H1 (cell line): ENCODE data around the gene SPPL2B. TPM values are rescaled to one million over a fixed set of nuclear protein-coding genes. Genes with fewer than 3 reads are reported as not detected.

ENCODE experiments used
- CTCF ChIA-PET: fragments of 300-600 bp; sonication (Branson Sonifier 250); formaldehyde crosslinking; loops from one replicate; lab custom pipeline; 2021; ENCODE audit not compliant: partially characterized antibody; lab: Charles Lee
- POLR2A ChIA-PET: fragments of 300-600 bp; sonication (Branson Sonifier 250); formaldehyde crosslinking; loops from one replicate; lab custom pipeline; 2021; ENCODE audit warnings: inconsistent platforms; ENCODE audit not compliant: partially characterized antibody; lab: Charles Lee
- DNase-seq, 2 experiments: peaks; one replicate each; pipeline versions ENCODE4 v3.0.0 to v3.0.0-alpha.2; 2010 to 2022; ENCODE audit warnings: low spot score in 2 of 2, low read depth in 1 of 2, mixed read lengths in 1 of 2
- FAIRE-seq: peaks from 2 replicates; lab custom pipeline; 2011; peaks lifted over from hg19 to GRCh38; lab: Jason Lieb, UNC
- H2AFZ ChIP-seq: 2 replicates; pipeline ENCODE4 v1.8.1; 2012; ENCODE audit warnings: low read length, inconsistent platforms
- H2AK5ac ChIP-seq: 2 replicates; pipeline ENCODE4 v1.6.1; 2013; ENCODE audit warnings: low read depth, low read length
- H2BK120ac ChIP-seq: replicated peaks from 2 replicates; pipeline ENCODE3; 2013; ENCODE audit warnings: low read depth, low read length, inconsistent platforms
- H2BK12ac ChIP-seq: 2 replicates; pipeline ENCODE4 v1.6.1; 2013; ENCODE audit warnings: low read depth, low read length
- H2BK15ac ChIP-seq: 2 replicates; pipeline ENCODE4 v1.6.1; 2013; ENCODE audit warnings: low read length
- H2BK20ac ChIP-seq: 2 replicates; pipeline ENCODE4 v1.6.1; 2013; ENCODE audit warnings: low read length
- H2BK5ac ChIP-seq: 2 replicates; pipeline ENCODE4 v1.6.1; 2013; ENCODE audit warnings: low read depth, low read length
- H3K14ac ChIP-seq: 2 replicates; pipeline ENCODE4 v1.6.1; 2013; ENCODE audit warnings: inconsistent platforms; ENCODE audit not compliant: insufficient read length
- H3K18ac ChIP-seq: 2 replicates; pipeline ENCODE4 v1.6.1; 2013; ENCODE audit warnings: low read length; ENCODE audit errors: extremely low read depth
- H3K23ac ChIP-seq: 2 replicates; pipeline ENCODE4 v1.6.1; 2013; ENCODE audit warnings: inconsistent platforms; ENCODE audit not compliant: insufficient read length
- H3K23me2 ChIP-seq: 2 replicates; pipeline ENCODE4 v1.6.1; 2013; ENCODE audit warnings: low read depth, low read length
- H3K27ac ChIP-seq: 2 replicates; pipeline ENCODE4 v1.6.1; 2011; ENCODE audit warnings: low read depth, low read length, inconsistent platforms
- H3K27me3 ChIP-seq, 4 experiments: replicated peaks in 1 of 4; 1 replicate in 1 of 4; 2 replicates in 3 of 4; pipeline versions ENCODE4 v1.6.1 to v1.8.1; 2011 to 2013; ENCODE audit warnings: low read length in 3 of 4, mild to moderate bottlenecking in 3 of 4, inconsistent platforms in 2 of 4, mixed read lengths in 2 of 4, moderate library complexity in 1 of 4; ENCODE audit not compliant: control insufficient read depth in 3 of 4, insufficient read depth in 3 of 4; ENCODE audit errors: extremely low read depth in 1 of 4
- H3K36me3 ChIP-seq, 4 experiments: 2 replicates each; pipeline versions ENCODE4 v1.6.1 to v1.8.1; 2011 to 2013; ENCODE audit warnings: mild to moderate bottlenecking in 4 of 4, low read length in 3 of 4, moderate library complexity in 2 of 4, control low read depth in 1 of 4, inconsistent platforms in 1 of 4; ENCODE audit not compliant: insufficient read depth in 4 of 4, control insufficient read depth in 2 of 4
- H3K4ac ChIP-seq: replicated peaks from 2 replicates; pipeline ENCODE3; 2013; ENCODE audit warnings: low read length, low read depth, mixed read lengths, inconsistent platforms; ENCODE audit not compliant: insufficient read length
- H3K4me1 ChIP-seq, 4 experiments: replicated peaks in 1 of 4; 1 replicate in 1 of 4; 2 replicates in 3 of 4; pipeline versions ENCODE4 v1.6.1 to v1.8.1; 2011 to 2013; ENCODE audit warnings: low read length in 3 of 4, inconsistent platforms in 2 of 4, mixed read lengths in 1 of 4; ENCODE audit not compliant: insufficient read depth in 4 of 4, control insufficient read depth in 3 of 4
- H3K4me2 ChIP-seq, 2 experiments: 2 replicates each; pipeline versions ENCODE4 v1.6.1 to v1.8.1; 2011 to 2013; ENCODE audit warnings: low read depth in 2 of 2, low read length in 2 of 2, control low read depth in 1 of 2, inconsistent platforms in 1 of 2, mild to moderate bottlenecking in 1 of 2; ENCODE audit not compliant: insufficient read depth in 1 of 2
- H3K4me3 ChIP-seq, 4 experiments: fragments of 200-600, 300-600 bp in 1 of 4; sonication (generic), shearing (Covaris generic), sonication (Bioruptor Twin) in 1 of 4; 2 replicates each; pipeline versions ENCODE4 v1.5.1 to v1.8.1; 2011 to 2016; ENCODE audit warnings: low read length in 4 of 4, low read depth in 3 of 4, control low read depth in 2 of 4, inconsistent platforms in 2 of 4, mild to moderate bottlenecking in 2 of 4, mixed read lengths in 1 of 4, moderate library complexity in 1 of 4; ENCODE audit not compliant: insufficient read depth in 2 of 4; ENCODE audit errors: extremely low read depth in 1 of 4
- H3K56ac ChIP-seq: replicated peaks from 2 replicates; pipeline ENCODE3; 2013; ENCODE audit warnings: low read depth, mild to moderate bottlenecking, mixed read lengths, low read length, inconsistent platforms; ENCODE audit not compliant: insufficient read length
- H3K79me1 ChIP-seq: 2 replicates; pipeline ENCODE4 v1.6.1; 2013; ENCODE audit warnings: low read depth, low read length, control low read depth
- H3K79me2 ChIP-seq, 2 experiments: 2 replicates each; pipeline versions ENCODE4 v1.6.1 to v1.8.1; 2012 to 2013; ENCODE audit warnings: low read length in 2 of 2, mild to moderate bottlenecking in 2 of 2, inconsistent platforms in 1 of 2; ENCODE audit not compliant: insufficient read depth in 2 of 2, control insufficient read depth in 1 of 2
- H3K9ac ChIP-seq, 4 experiments: replicated peaks in 1 of 4; 1 replicate in 1 of 4; 2 replicates in 3 of 4; pipeline versions ENCODE4 v1.6.1 to v1.8.1; 2011 to 2013; ENCODE audit warnings: low read depth in 3 of 4, low read length in 3 of 4, control low read depth in 2 of 4, mild to moderate bottlenecking in 2 of 4, moderate library complexity in 2 of 4, inconsistent platforms in 1 of 4; ENCODE audit errors: extremely low read depth in 1 of 4
- H3K9me3 ChIP-seq, 2 experiments: 2 replicates each; pipeline versions ENCODE4 v1.6.1 to v1.8.1; 2012 to 2013; ENCODE audit warnings: mild to moderate bottlenecking in 2 of 2, moderate library complexity in 2 of 2, control low read depth in 1 of 2, inconsistent platforms in 1 of 2, low read depth in 1 of 2, low read length in 1 of 2, mixed read lengths in 1 of 2; ENCODE audit not compliant: insufficient read depth in 2 of 2
- H4K20me1 ChIP-seq, 2 experiments: replicated peaks in 1 of 2; 2 replicates each; pipeline versions ENCODE3 to v1.8.1; 2011 to 2013; ENCODE audit warnings: inconsistent platforms in 2 of 2, low read length in 2 of 2, mild to moderate bottlenecking in 1 of 2; ENCODE audit not compliant: insufficient read depth in 2 of 2, control insufficient read depth in 1 of 2
- H4K5ac ChIP-seq: 2 replicates; pipeline ENCODE4 v1.6.1; 2013; ENCODE audit warnings: low read length, low read depth, mixed read lengths, inconsistent platforms; ENCODE audit not compliant: insufficient read length
- H4K8ac ChIP-seq: 2 replicates; pipeline ENCODE4 v1.8.0; 2013; ENCODE audit warnings: mild to moderate bottlenecking, moderate library complexity, low read length, inconsistent platforms; ENCODE audit not compliant: insufficient read depth; ENCODE audit errors: extremely low read depth
- H4K91ac ChIP-seq: replicated peaks from 2 replicates; pipeline ENCODE3; 2013; ENCODE audit warnings: low read length, mixed read lengths, inconsistent platforms; ENCODE audit not compliant: insufficient read length
- CBX5 ChIP-seq: fragments of 300-800, 300-1000 bp; sonication (generic); IDR thresholded peaks from 2 replicates; pipeline ENCODE4 v1.7.1; 2016; ENCODE audit warnings: antibody characterized with exemption, low read length, low read depth
- CREB1 ChIP-seq: IDR thresholded peaks from 2 replicates; pipeline ENCODE4 v1.6.1; 2012; ENCODE audit warnings: inconsistent platforms
- JUN ChIP-seq: IDR thresholded peaks from 2 replicates; pipeline ENCODE4 v1.6.1; 2011; ENCODE audit warnings: low read depth, mild to moderate bottlenecking, improper control_type of control experiment, low read length
- KDM1A ChIP-seq: fragments of 200-600, 300-600 bp; sonication (generic); IDR thresholded peaks from 2 replicates; pipeline ENCODE4 v1.7.1; 2016; ENCODE audit warnings: mild to moderate bottlenecking, low read length, borderline replicate concordance
- POLR2A ChIP-seq, 2 experiments: IDR thresholded peaks; 1 replicate in 1 of 2; 2 replicates in 1 of 2; pipeline ENCODE4 v1.6.1; 2011; ENCODE audit warnings: low read depth in 2 of 2, low read length in 2 of 2, mild to moderate bottlenecking in 2 of 2; ENCODE audit errors: control extremely low read depth in 1 of 2
- RXRA ChIP-seq: IDR thresholded peaks from 2 replicates; pipeline ENCODE4 v1.6.1; 2011; ENCODE audit warnings: low read depth, mild to moderate bottlenecking, low read length, moderate library complexity; ENCODE audit not compliant: insufficient read depth
- SP1 ChIP-seq: IDR thresholded peaks from 2 replicates; pipeline ENCODE4 v1.6.1; 2011; ENCODE audit warnings: low read depth, low read length
- SP4 ChIP-seq: IDR thresholded peaks from 2 replicates; pipeline ENCODE4 v1.6.1; 2012; ENCODE audit warnings: low read length, inconsistent platforms
- YY1 ChIP-seq: IDR thresholded peaks from 2 replicates; pipeline ENCODE4 v1.6.1; 2011; ENCODE audit warnings: low read depth, mild to moderate bottlenecking, low read length
- ZNF274 ChIP-seq: IDR thresholded peaks from 2 replicates; pipeline ENCODE4 v1.7.0; 2012; ENCODE audit warnings: low read length, borderline replicate concordance; ENCODE audit errors: extremely low read depth
- WGBS, 2 experiments: shearing (Covaris generic) in 1 of 2; methylation state at CpG; one replicate each; pipeline versions ENCODE4 v1.1.6 to v1.1.7; 2013 to 2015; ENCODE audit warnings: low lambda C conversion rate in 2 of 2, mixed read lengths in 2 of 2, inconsistent platforms in 1 of 2, low coverage in 1 of 2, missing lambda C conversion rate in 1 of 2; ENCODE audit not compliant: insufficient replicate concordance in 2 of 2, insufficient coverage in 1 of 2, insufficient read length in 1 of 2; ENCODE audit errors: extremely low coverage in 1 of 2, missing lambda C conversion rate in 1 of 2; 5-methylcytosine and 5-hydroxymethylcytosine counted together
- polyA plus RNA-seq, 7 experiments: library from polyadenylated mRNA; depleted of rRNA in 3 of 7; stranded (reverse) in 5 of 7; unstranded in 2 of 7; fragments of >200 nt in 5 of 7; fragments of 200-250 nt in 2 of 7; gene quantifications; 1 replicate in 5 of 7; 2 replicates in 1 of 7; 4 replicates in 1 of 7; pipeline versions ENCODE4 v1.2.1 to v1.2.3, GENCODE V29; 2011 to 2013; ENCODE audit warnings: missing spikeins in 2 of 7, mixed read lengths in 2 of 7
- total RNA-seq: library from RNA; stranded (reverse); fragmentation: NEBNext Ultra II Directional; extraction: Animal tissue kit (Norgen Biotek cat#: 25700); gene quantifications from 2 replicates; pipeline ENCODE4 v1.2.1, GENCODE V29; 2021
- TF ChIP-seq, protein P1 (sequence below), 3 experiments: IDR thresholded peaks; 1 replicate in 2 of 3; 2 replicates in 1 of 3; pipeline versions ENCODE4 v1.5.1 to v1.6.1; 2011; ENCODE audit warnings: low read length in 3 of 3, mild to moderate bottlenecking in 3 of 3, inconsistent platforms in 2 of 3, low read depth in 1 of 3, moderate library complexity in 1 of 3; ENCODE audit not compliant: insufficient read depth in 1 of 3; ENCODE audit errors: control extremely low read depth in 1 of 3

SPPL2B gene
- total and polyA plus RNA-seq, 2 of the 8 experiments (the other 6 are each of a cell fraction or from before 2014, with no cell fraction given) = 34.8 to 55.7 TPM

DNA sequence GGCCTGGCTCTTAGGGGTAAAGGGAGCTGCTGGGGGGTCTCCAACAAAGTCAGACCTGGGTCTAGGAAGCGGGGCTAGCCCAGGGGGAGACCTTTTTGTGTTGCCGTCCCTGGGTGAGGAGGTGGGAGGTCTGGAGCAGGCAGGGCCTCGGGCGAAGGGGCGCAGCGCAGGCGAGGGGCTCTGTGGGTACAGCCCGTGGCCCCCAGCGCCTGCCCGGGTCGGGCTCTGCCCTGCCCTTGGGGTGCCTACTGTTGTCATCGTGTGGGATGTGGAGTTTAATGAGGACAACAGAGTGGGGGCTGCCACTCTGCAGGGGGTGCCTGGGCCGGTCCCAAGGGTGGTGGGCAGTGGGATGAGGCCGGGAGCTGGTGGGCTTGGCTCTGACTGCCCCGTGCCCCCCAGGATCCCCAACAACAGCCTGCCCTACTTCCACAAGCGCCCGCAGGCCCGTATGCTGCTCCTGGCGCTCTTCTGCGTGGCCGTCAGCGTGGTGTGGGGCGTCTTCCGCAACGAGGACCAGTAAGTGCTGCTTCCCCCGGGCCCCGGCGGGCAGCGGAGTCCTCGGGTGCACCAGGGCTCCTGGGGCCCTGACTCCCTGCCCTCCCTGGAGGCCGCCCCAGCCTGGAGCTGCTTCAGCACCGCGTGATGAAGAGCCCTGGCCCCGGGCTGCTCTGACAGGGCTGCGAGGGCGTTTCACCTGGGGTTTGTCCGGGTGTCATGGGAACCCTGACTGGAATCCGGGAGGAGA is 12.2 kb downstream of the SPPL2B start:
- Histone ChIP-seq H3K36me3 (peaks cover 2 to 23% (median 6%) of the 10 kb centered on the region in 4 experiments; a peak in 3 of 8 replicates), H3K4me2 (no peak overlapping the region), H3K9me3 (peaks cover 0 to under 1% of the 10 kb centered on the region in 2 experiments; a peak in 1 of 4 replicates), H2BK120ac (no peak overlapping the region), H3K23me2 (peaks cover 3% of the 10 kb centered on the region; the same call in 1 of the 2 replicates), H4K91ac (no peak overlapping the region), H3K79me1 (peaks cover 22% of the 10 kb centered on the region), H2BK15ac (no peak overlapping the region), H3K27ac (no peak overlapping the region), H3K9ac (no peak overlapping the region), H4K5ac (no peak overlapping the region), H3K79me2 (peaks cover 8 to 19% of the 10 kb centered on the region in 2 experiments), H2AFZ (no peak overlapping the region), H3K27me3 (no peaks in the 10 kb centered on the region), H3K56ac (no peak overlapping the region), H3K4me3 (no peak overlapping the region), H3K18ac (no peak overlapping the region), H3K4ac (no peak overlapping the region), H3K4me1 (peaks cover 0 to 8% (median 2%) of the 10 kb centered on the region in 4 experiments; a peak in 4 of 7 replicates), H4K20me1 (peaks cover 9 to 27% of the 10 kb centered on the region in 2 experiments), H3K14ac (no peak overlapping the region), H3K23ac (no peak overlapping the region), H2BK12ac (no peak overlapping the region), H4K8ac (no peak overlapping the region), H2BK5ac (no peak overlapping the region), H2BK20ac (no peak overlapping the region), H2AK5ac (no peak overlapping the region)
- 91% methylated on average over 28 of the region's 38 CpGs; no CpG with 5 or more reads in 1 of the 2 experiments for WGBS, 2 experiments
- POLR2A ChIA-PET = interaction anchor here (0.5 to 1.3 kb wide), 2 partner anchors 15 to 894 kb away, joined by 4 to 5 read pairs; no protein-coding TSS in a partner anchor
- CTCF ChIA-PET = interaction anchor here (1.5 kb wide), 1 partner anchor 15 kb away, joined by 5 read pairs; no protein-coding TSS in a partner anchor
- FAIRE-seq (no peak), DNase-seq (no peak)
- TF ChIP-seq KDM1A (no peak), JUN (no peak), POLR2A (IDR thresholded peaks at IDR 0.05; ENCODE audit: control extremely low read depth in 1 of 2, low read depth in 2 of 2, low read length in 2 of 2) (no peak), RXRA (no peak), SP4 (no peak), CREB1 (no peak), YY1 (no peak), CBX5 (no peak), SP1 (no peak), ZNF274 (no peak)
- TF ChIP-seq, protein P1, sequence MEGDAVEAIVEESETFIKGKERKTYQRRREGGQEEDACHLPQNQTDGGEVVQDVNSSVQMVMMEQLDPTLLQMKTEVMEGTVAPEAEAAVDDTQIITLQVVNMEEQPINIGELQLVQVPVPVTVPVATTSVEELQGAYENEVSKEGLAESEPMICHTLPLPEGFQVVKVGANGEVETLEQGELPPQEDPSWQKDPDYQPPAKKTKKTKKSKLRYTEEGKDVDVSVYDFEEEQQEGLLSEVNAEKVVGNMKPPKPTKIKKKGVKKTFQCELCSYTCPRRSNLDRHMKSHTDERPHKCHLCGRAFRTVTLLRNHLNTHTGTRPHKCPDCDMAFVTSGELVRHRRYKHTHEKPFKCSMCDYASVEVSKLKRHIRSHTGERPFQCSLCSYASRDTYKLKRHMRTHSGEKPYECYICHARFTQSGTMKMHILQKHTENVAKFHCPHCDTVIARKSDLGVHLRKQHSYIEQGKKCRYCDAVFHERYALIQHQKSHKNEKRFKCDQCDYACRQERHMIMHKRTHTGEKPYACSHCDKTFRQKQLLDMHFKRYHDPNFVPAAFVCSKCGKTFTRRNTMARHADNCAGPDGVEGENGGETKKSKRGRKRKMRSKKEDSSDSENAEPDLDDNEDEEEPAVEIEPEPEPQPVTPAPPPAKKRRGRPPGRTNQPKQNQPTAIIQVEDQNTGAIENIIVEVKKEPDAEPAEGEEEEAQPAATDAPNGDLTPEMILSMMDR (IDR thresholded peaks at IDR 0.05; ENCODE audit: control extremely low read depth in 1 of 3, insufficient read depth in 1 of 3, low read depth in 1 of 3, low read length in 3 of 3) = no peak
